NK-92 (cell line): ENCODE results near the gene KCTD13.
"Not testable (repeated sequence)": the region's sequence is repeated elsewhere in the genome, so short reads cannot be mapped to it uniquely, and the experiment has no call there.

ENCODE experiments used
- DNase-seq: peaks from one replicate; lab custom pipeline; 2025; ENCODE audit not compliant: unreplicated experiment; lab: John Stamatoyannopoulos, UW

The KCTD13 gene

DNA sequence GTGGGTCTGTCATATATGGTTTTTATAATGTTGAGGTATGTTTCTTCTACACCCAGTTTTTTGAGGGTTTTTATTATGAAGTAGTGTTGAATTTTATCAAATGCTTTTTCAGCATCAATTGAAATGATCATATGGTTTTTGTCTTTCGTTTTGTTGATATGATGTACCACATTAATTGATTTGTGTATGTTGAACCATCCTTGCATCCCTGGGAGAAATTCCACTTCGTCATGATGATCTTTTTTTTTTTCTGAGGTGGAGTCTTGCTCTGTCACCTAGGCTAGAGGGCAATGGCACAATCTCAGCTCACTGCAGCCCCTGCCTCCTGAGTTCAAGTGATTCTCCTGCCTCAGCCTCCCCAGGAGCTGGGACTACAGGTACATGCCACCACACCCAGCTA lies 21.9 kb upstream of the KCTD13 start:
- no peak for DNase-seq

DNA sequence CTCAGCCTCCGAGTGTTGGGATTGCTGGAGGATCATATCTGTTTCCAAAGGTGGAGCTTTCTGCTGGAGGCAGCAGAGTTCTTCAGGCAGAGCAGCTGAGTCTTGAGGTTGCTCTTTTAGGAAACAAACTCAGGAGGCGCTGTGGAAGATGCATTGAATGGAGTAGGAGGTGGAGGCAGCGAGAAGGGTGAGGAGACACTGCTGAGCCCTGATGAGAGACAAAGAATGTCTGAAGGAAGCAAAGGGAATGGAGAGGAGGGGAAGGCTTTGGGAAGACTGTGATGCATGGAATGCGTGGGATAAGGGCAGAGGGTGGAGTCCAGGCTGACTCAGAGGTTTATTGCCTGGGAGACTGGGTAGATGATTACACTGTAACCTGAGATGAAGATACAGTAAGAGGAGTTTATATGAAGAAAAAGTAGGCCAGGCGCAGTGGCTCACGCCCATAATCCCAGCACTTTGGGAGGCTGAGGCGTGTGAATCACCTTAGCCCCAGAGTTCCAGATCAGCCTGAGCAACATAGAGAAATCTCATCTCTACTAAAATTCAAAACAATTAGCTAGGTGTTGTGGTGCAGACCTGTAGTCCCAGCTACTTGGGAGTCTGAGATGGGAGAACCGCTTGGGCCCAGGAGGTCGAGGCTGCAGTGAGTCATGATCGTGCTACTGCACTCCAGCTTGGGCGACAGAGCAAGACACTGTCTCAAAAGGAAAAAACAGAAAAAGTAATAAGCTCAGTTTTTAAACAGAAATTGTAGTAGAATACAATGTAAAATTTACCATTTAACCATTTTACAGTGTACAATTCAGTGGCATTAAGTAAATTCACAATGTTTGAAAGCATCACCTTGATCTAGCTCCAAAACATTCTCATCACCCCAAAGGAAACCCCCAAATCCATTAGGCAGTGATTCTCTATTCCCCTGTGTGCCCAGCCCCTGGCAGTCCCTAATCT lies 18.1 kb upstream of the KCTD13 start:
- DNase-seq = no peak

DNA sequence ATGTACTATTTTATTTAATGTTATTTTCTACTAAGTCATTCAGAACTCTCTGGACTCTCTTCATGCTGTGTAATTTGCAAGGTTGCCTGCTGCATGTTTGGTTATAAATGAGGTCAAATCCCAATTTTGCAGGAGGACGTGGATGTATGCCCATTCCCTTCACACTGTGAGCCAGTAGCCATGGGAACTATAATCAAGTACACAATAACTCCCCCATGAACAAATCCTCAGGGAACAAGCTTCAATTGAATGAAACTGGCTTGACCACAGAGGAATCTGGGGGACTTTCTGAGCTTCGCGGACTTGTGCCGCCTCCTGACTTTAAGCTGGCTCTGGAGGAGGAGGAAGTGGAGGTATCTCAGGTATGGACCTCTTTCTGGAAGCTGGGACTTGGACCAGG lies 14.6 kb upstream of the KCTD13 start:
- no peak for DNase-seq

DNA sequence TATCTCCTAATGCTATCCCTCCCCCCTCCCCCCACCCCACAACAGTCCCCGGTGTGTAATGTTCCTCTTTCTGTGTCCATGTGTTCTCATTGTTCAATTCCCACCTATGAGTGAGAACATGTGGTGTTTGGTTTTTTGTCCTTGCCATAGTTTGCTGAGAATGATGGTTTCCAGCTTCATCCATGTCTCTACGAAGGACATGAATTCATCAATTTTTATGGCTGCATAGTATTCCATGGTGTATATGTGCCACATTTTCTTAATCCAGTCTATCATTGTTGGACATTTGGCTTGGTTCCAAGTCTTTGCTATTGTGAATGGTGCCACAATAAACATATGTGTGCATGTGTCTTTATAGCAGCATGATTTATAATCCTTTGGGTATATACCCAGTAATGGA lies 5.7 kb upstream of the KCTD13 start:
- not testable (repeated sequence) for DNase-seq

DNA sequence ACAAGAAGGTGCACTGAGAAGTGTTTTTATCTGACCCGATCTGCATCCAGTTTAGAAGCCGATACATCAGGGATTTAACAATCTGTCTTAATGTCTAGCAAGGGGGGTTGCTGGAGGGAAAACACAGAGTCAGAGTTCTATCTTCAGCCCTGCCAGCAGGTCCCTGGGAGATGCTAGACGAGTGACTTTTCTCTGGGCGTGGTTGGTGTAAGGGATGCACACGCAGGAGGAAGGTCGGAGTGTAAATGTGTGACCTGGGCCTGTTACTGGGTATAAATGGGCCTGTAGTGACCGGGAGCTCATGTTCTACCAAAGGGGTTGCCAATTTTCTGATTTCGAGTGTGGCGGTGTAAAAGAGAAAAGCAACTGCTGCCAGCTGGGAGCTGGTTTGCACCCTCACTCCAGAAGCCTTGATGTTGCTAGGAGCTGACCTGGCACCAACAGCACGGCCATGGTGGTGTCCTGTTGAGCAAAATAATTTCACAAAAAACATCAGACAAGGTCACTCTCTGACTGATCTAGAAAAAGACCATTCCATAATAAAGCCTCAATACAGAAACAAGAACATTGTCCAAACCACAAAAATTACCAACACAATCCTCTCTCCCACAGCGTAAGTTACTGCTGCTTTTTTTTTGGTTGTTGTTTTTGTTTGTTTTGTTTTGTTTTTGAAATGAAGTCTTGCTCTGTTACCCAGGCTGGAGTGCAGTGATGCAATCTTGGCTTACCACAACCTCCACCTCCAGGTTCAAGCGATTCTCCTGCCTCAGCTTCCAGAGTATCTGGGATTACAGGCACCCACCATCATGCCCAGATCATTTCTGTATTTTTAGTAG lies 1.3 kb upstream of the KCTD13 start:
- DNase-seq = no peak

DNA sequence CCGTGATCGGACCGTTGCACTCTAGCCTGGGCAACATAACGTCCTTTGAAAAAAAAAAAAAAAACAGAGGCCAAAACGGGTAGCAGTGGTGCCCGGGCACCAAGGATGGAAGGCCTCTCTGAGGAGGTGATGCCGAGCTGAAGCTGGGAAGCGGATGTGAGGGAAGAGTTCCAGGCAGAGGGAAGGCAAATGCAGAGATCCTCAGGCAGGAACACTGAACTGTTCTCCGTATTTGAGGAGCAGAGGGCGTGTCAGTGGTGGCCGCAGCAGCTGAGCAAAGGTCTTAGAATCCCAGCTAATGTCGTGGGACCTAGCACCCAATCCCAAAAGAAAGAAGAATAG lies 656 bp upstream of the KCTD13 start:
- no peak for DNase-seq

DNA sequence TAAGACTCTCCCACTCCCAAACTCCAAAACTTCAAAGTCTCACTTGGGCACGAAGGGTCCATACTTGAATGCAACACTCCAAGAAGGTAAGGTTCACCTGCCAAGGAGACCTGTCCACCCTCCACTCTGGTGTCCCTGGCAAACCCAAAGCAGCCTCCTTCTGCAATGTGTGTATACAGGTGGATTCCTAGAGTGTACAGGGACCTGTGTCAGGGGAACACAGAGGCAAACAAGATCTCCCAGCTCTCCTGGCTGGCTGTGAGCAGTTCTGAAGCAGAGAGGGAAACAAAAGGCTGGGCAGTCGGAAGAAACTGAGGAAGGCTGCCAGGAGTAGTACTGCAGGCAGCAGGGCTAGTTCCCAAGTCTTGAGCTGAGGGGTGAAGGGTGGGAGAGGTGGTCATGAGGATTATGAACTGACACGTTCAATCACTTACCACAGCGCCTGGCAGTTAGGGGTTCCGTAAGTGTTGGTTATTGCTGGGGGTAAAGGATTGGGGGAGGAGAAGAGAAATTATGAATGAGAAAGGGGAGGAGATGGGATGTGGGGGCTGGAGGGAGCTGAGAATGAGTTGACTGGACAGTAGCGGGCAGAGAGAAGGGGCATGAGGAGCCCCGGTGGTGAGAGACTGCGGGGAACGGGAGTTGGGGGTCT lies 795 bp downstream of the KCTD13 start:
- DNase-seq = no peak

- DNase-seq = no peak
Observed at GRCh38 chr16:29922986-29923501, 3.0 kb downstream of the KCTD13 start.

DNA sequence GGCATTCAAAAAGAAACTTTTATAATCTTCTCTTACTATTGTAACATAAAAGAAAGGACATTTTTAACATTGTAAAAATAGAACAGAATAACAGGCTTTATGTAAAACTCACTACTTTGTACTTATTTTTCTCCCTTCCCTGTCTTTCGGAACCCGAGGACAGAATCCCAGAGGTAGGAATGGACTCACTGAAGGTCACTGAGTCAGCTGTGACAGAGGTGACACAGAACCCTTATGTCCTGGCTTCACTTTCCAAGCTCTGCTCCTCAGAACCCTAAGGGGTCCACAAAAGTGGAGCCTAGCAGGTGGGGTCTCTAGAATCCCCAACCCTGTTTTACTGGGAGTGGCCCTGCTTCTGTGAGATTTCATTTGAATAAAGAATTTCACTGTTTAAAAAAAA lies 3.7 kb downstream of the KCTD13 start:
- no peak for DNase-seq

DNA sequence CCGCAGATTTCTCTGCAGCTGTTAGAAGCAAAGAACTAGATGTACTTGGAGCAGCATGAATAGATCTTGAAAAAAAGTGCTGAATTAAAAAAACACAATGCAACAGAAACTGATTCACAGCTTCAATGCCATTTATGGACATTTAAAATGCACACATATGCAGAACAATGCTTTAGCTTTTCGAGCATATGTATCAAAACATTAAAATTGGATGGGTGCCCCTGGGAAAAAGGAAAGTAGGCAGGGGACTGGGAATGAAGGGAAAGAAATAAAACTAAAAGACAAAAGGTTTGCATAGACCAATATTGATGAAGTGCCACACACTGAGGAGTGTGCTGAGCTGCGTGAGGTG lies 5.0 kb downstream of the KCTD13 start:
- no peak for DNase-seq

DNA sequence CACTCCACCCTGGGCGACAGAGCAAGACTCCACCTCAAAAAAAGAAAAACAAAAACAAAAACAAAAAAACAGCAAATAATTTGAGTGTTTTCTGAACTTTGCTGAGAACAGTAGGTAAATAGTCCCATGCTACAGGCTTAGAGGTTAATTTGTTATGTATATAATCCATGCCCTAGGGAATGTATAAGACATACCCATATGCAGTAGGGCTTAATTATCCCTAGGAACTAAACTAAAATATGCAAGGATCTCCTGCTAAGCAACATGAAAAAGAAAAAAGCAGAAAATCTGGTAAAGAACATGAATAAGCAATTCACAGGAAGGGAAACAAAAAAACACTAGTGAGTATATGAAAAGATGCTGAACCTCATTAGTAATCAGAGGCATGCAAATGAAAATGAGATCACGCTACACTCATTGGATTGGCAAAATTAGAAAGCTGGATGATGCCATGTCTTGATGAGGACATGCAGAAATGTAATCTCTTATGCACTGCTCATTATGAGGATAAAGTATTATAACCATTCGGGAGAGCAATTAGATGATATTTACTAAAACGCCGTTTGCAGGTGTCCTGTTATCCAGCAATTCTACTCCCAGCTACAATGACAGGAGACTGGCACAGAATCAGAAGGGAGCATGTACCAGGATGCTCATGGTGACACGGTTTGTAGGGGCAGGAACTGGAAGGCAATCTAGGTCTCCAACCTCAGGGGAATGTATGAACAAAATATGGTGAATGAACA lies 5.6 kb downstream of the KCTD13 start:
- DNase-seq = no peak

DNA sequence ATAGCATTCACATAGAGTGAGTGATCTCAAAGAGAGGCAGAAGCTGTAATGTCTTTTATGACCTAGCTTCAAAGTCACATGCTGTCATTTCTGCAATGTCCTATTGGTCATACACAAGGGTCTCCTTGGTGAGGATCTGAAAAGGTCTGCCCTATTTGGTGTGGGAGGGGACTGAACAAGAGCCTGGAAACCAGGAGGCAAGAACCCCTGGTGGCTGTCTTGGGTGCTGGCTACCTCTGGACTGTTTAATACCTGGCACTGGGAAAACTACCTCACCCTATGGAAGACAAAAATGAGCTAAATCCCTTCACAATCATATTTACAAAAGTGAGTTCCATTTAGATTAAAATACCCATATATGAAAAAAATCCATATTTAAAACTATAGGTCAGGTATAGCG lies 9.0 kb downstream of the KCTD13 start:
- no peak for DNase-seq

- DNase-seq = no peak
Observed at GRCh38 chr16:29915590-29916247, 10.3 kb downstream of the KCTD13 start.

DNA sequence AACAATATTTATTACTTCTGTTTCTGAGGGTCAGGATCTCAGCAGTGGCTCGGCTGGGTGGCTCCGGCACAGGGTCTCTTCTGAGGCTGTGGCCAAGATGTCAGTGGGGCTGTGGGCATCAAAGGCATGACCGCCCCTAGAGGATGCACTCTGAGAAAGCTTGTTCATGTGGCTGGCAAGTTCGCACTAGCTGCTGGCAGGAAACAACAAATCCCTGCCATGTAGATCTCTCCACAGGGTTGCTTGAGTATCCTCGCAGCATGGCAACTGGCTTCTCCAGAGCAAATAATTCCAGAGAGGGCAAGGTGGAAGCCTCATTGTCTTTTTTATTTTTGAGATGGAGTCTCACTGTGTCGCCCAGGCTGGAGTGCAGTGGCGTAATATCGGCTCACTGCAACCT lies 12.5 kb downstream of the KCTD13 start:
- DNase-seq = no peak

GRCh38 chr16:29912087-29912486 lies 13.9 kb downstream of the KCTD13 start:
- no peak for DNase-seq

GRCh38 chr16:29911676-29912010 lies 14.4 kb downstream of the KCTD13 start:
- no peak for DNase-seq

DNA sequence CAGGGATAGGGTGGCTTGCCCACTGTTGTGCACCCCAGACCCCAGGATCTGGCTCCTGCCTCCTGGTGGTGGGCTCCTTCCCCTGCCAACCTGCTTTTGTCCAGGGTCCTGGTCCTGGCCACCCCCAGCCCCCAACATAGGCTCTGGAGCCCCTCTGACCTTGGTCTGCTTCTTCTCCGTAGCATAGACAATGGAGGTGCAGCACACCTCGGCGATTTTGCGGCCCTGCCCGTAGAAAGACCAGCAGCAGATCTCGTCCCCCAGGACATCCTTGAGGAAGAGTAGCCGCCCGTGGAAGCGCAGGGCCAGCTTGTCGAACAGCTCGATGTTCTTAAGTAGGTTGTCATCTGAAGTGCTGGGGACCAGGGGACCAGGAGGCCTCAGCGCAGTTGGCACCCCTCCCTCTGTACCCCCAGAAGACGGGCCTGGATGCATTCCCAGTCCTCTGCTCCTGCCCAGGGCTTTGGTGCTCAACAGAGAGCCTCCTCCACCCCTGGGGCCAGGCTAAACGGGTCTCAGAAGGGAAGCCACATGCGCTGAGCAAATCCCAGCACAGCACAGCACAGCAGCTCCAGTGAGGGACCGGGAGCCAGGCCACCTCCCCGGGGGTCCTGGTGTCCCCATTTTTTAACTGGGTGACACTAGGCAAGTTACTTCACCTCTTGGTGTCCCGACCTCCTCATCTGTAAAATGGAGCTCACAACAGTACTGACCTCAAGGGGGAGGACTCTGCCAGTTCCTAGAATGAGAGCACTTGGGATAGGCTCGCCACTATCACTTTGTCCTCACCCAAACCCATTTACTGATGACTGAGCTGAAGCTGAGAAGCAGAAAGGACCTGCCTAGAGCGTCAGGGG lies 15.0 kb downstream of the KCTD13 start:
- no peak for DNase-seq

GRCh38 chr16:29909851-29910250 lies 16.2 kb downstream of the KCTD13 start:
- not testable (repeated sequence) for DNase-seq

DNA sequence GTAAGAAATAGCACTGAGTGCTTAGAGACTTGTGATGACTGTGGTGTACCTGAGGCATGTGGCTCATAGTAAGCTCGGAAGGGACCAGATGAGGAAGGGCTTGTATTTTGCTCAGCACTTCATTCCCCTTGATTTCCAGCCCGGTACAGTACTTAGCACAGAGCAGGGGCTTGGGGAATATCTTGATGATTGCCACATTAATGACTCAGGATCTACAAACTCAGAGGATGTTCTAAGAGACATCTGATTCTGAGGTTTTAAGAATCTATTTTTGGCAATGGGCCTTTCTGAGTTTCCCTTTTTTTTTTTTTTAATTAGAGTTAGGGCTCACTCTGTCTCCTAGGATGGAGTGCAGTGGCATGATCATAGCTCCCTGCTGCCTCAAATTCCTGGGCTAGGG lies 16.6 kb downstream of the KCTD13 start:
- DNase-seq = no peak
